K562 (cell line): Measurements from ENCODE around the gene PELI1. TPM values are rescaled to one million over a fixed set of nuclear protein-coding genes. Genes with fewer than 3 reads are reported as not detected.

ENCODE experiments used
- ARHGAP35 ChIP-seq: fragments of 450-650 bp; IDR thresholded peaks from 2 replicates; pipeline ENCODE4 v1.6.1; 2018; ENCODE audit not compliant: partially characterized antibody
- BHLHE40 ChIP-seq: IDR thresholded peaks from 2 replicates; pipeline ENCODE4 v1.6.1; 2011; ENCODE audit warnings: low read length, improper control_type of control experiment
- CTBP1 ChIP-seq: fragments of 450-650 bp; IDR thresholded peaks from 2 replicates; pipeline ENCODE4 v1.6.1; 2016; ENCODE audit warnings: borderline replicate concordance
- DMBX1 ChIP-seq: fragments of 250-450 bp; sonication (Bioruptor Pico); IDR thresholded peaks from 2 replicates; pipeline ENCODE4 v1.8.0; 2022; ENCODE audit warnings: inconsistent platforms, mild to moderate bottlenecking, moderate library complexity, borderline replicate concordance
- DPF2 ChIP-seq: fragments of 450-650 bp; IDR thresholded peaks from 2 replicates; pipeline ENCODE4 v1.6.1; 2016
- FOSL1 ChIP-seq: fragments of 200-800 bp; sonication (Bioruptor generic); conservative IDR thresholded peaks from 2 replicates; pipeline ENCODE4 v1.6.1; 2016; ENCODE audit warnings: missing genetic modification characterization, missing compliant biosample characterization
- IFI16 ChIP-seq: fragments of 250-450 bp; sonication (Bioruptor Pico); IDR thresholded peaks from 2 replicates; pipeline ENCODE4 v2.1.2; 2022; ENCODE audit warnings: mild to moderate bottlenecking, inconsistent platforms
- KDM4B ChIP-seq, 2 experiments: fragments of 450-650 bp in 1 of 2; sonication (generic) in 1 of 2; IDR thresholded peaks; 2 replicates each; pipeline ENCODE4 v1.6.1; 2016 to 2017; ENCODE audit warnings: borderline replicate concordance in 2 of 2, antibody characterized with exemption in 1 of 2, low read depth in 1 of 2, mild to moderate bottlenecking in 1 of 2
- MCM7 ChIP-seq, 2 experiments: fragments of 450-650 bp; IDR thresholded peaks; 2 replicates each; pipeline ENCODE4 v1.6.1; 2016 to 2018
- MEIS2 ChIP-seq: fragments of 450-650 bp; IDR thresholded peaks from 2 replicates; pipeline ENCODE4 v1.6.1; 2014; ENCODE audit warnings: mild to moderate bottlenecking; ENCODE audit not compliant: partially characterized antibody
- POLR2B ChIP-seq: fragments of 450-650 bp; IDR thresholded peaks from 2 replicates; pipeline ENCODE4 v1.6.1; 2018; ENCODE audit warnings: low read depth; ENCODE audit not compliant: partially characterized antibody
- PREB ChIP-seq: sonication (generic); formaldehyde crosslinking; IDR thresholded peaks from 2 replicates; pipeline ENCODE4 v1.8.1; 2023; ENCODE audit warnings: mild to moderate bottlenecking, missing genetic modification reagents
- PRMT5 ChIP-seq: sonication (generic); formaldehyde crosslinking; IDR thresholded peaks from 2 replicates; pipeline ENCODE4 v1.5.0; 2020; ENCODE audit warnings: missing genetic modification reagents
- SNRNP70 ChIP-seq: fragments of 200-400 bp; formaldehyde crosslinking; optimal IDR thresholded peaks from 2 replicates; pipeline ENCODE3; 2017; ENCODE audit warnings: low read depth, low read length
- ZC3H8 ChIP-seq: fragments of 450-650 bp; IDR thresholded peaks from 2 replicates; pipeline ENCODE4 v1.6.1; 2017
- ZNF121 ChIP-seq: sonication (generic); formaldehyde crosslinking; conservative IDR thresholded peaks from 2 replicates; pipeline ENCODE4 v1.8.0; 2022; ENCODE audit warnings: missing genetic modification reagents
- ZNF23 ChIP-seq: fragments of 250-450 bp; sonication (Bioruptor Pico); IDR thresholded peaks from 2 replicates; pipeline ENCODE4 v1.4.0; 2020; ENCODE audit warnings: mild to moderate bottlenecking
- ZNF282 ChIP-seq: sonication (generic); formaldehyde crosslinking; IDR thresholded peaks from 2 replicates; pipeline ENCODE4 v1.8.1; 2023; ENCODE audit warnings: missing genetic modification reagents
- ZNF444 ChIP-seq: fragments of 250-450 bp; sonication (Bioruptor Pico); IDR thresholded peaks from 2 replicates; pipeline ENCODE4 v1.4.0; 2020; ENCODE audit warnings: mild to moderate bottlenecking, moderate library complexity
- polyA plus RNA-seq, 8 experiments: library from polyadenylated mRNA; depleted of rRNA in 4 of 8; stranded (reverse) in 5 of 8; unstranded in 3 of 8; fragments of >200 nt; fragmentation: Nextera tagmentation in 2 of 8; fragmentation: Illumina TruSeq in 1 of 8; extraction: Ambion mirVana in 2 of 8; extraction: Trizol in 1 of 8; gene quantifications; 2 replicates each; pipeline versions ENCODE4 v1.2.1 to v1.2.3, GENCODE V29; 2011 to 2014; ENCODE audit warnings: inconsistent platforms in 1 of 8, missing spikeins in 1 of 8
- total RNA-seq, 7 experiments: library from RNA; depleted of rRNA in 6 of 7; stranded (reverse); fragments of >200 nt in 6 of 7; fragmentation: Illumina TruSeq in 2 of 7; extraction: Trizol in 2 of 7; gene quantifications; 2 replicates each; pipeline versions ENCODE4 v1.2.1 to v1.2.3, GENCODE V29; 2011 to 2021; ENCODE audit warnings: low replicate concordance in 1 of 7
- TF ChIP-seq, protein P1 (sequence below): IDR thresholded peaks from 2 replicates; pipeline ENCODE4 v1.6.1; 2014; ENCODE audit warnings: antibody characterized with exemption
- TF ChIP-seq, protein P2 (sequence below): fragments of 150-350 bp; IDR thresholded peaks from 2 replicates; pipeline ENCODE4 v1.6.1; 2014; ENCODE audit warnings: low read depth, mild to moderate bottlenecking, low read length, borderline replicate concordance
- TF ChIP-seq, protein P3 (sequence below): fragments of 250-450 bp; sonication (Bioruptor Pico); IDR thresholded peaks from 2 replicates; pipeline ENCODE4 v1.8.0; 2021; ENCODE audit warnings: moderate library complexity, mild to moderate bottlenecking, inconsistent platforms

Gene PELI1
- total and polyA plus RNA-seq, 9 of the 15 experiments (the other 6 are each of a cell fraction or from before 2014, with no cell fraction given) = 3.3 to 19.2 (median 12.5) TPM

GRCh38 chr2:64144057-64145013 lies at the start of gene PELI1 (continued):
- TF ChIP-seq, protein P1, sequence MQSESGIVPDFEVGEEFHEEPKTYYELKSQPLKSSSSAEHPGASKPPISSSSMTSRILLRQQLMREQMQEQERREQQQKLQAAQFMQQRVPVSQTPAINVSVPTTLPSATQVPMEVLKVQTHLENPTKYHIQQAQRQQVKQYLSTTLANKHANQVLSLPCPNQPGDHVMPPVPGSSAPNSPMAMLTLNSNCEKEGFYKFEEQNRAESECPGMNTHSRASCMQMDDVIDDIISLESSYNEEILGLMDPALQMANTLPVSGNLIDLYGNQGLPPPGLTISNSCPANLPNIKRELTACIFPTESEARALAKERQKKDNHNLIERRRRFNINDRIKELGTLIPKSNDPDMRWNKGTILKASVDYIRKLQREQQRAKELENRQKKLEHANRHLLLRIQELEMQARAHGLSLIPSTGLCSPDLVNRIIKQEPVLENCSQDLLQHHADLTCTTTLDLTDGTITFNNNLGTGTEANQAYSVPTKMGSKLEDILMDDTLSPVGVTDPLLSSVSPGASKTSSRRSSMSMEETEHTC = no peak
- TF ChIP-seq MCM7 (IDR thresholded peaks at IDR 0.05) = no peak
- no peak; the same call in 1 of the 2 replicates for TF ChIP-seq DPF2
- peak; percentile 76 for TF ChIP-seq MEIS2
- TF ChIP-seq DMBX1 = no peak
- TF ChIP-seq ZNF282 = no peak
- TF ChIP-seq ZNF23 (CRISPR knock-in tag) = no peak
- TF ChIP-seq FOSL1 = no peak; the same call in 1 of the 2 replicates
- TF ChIP-seq IFI16 (CRISPR knock-in tag) = no peak
- peak; percentile 74 for TF ChIP-seq POLR2B
- no peak for TF ChIP-seq BHLHE40
- TF ChIP-seq PRMT5 = no peak
- TF ChIP-seq KDM4B (IDR thresholded peaks at IDR 0.05; ENCODE audit: borderline replicate concordance in 2 of 2, low read depth in 1 of 2) = no peak
- no peak for TF ChIP-seq SNRNP70
- no peak for TF ChIP-seq PREB (CRISPR knock-in tag)
- TF ChIP-seq, protein P2, sequence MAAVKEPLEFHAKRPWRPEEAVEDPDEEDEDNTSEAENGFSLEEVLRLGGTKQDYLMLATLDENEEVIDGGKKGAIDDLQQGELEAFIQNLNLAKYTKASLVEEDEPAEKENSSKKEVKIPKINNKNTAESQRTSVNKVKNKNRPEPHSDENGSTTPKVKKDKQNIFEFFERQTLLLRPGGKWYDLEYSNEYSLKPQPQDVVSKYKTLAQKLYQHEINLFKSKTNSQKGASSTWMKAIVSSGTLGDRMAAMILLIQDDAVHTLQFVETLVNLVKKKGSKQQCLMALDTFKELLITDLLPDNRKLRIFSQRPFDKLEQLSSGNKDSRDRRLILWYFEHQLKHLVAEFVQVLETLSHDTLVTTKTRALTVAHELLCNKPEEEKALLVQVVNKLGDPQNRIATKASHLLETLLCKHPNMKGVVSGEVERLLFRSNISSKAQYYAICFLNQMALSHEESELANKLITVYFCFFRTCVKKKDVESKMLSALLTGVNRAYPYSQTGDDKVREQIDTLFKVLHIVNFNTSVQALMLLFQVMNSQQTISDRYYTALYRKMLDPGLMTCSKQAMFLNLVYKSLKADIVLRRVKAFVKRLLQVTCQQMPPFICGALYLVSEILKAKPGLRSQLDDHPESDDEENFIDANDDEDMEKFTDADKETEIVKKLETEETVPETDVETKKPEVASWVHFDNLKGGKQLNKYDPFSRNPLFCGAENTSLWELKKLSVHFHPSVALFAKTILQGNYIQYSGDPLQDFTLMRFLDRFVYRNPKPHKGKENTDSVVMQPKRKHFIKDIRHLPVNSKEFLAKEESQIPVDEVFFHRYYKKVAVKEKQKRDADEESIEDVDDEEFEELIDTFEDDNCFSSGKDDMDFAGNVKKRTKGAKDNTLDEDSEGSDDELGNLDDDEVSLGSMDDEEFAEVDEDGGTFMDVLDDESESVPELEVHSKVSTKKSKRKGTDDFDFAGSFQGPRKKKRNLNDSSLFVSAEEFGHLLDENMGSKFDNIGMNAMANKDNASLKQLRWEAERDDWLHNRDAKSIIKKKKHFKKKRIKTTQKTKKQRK = no peak
- TF ChIP-seq ARHGAP35 = no peak
- no peak for TF ChIP-seq ZC3H8
- TF ChIP-seq ZNF444 (CRISPR knock-in tag) = no peak
- no peak for TF ChIP-seq ZNF121 (CRISPR knock-in tag)
- TF ChIP-seq, protein P3, sequence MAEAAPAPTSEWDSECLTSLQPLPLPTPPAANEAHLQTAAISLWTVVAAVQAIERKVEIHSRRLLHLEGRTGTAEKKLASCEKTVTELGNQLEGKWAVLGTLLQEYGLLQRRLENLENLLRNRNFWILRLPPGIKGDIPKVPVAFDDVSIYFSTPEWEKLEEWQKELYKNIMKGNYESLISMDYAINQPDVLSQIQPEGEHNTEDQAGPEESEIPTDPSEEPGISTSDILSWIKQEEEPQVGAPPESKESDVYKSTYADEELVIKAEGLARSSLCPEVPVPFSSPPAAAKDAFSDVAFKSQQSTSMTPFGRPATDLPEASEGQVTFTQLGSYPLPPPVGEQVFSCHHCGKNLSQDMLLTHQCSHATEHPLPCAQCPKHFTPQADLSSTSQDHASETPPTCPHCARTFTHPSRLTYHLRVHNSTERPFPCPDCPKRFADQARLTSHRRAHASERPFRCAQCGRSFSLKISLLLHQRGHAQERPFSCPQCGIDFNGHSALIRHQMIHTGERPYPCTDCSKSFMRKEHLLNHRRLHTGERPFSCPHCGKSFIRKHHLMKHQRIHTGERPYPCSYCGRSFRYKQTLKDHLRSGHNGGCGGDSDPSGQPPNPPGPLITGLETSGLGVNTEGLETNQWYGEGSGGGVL (CRISPR knock-in tag) = no peak
- peak; percentile 87 for TF ChIP-seq CTBP1
